Measurements from ENCODE around the gene CDH4. TPM values are rescaled to one million over a fixed set of nuclear protein-coding genes. Genes with fewer than 3 reads are reported as not detected.

CDH4 gene
- total and polyA plus RNA-seq, 11 donors: 0.04 to 0.54 (median 0.08) TPM; not detected in 1

DNA sequence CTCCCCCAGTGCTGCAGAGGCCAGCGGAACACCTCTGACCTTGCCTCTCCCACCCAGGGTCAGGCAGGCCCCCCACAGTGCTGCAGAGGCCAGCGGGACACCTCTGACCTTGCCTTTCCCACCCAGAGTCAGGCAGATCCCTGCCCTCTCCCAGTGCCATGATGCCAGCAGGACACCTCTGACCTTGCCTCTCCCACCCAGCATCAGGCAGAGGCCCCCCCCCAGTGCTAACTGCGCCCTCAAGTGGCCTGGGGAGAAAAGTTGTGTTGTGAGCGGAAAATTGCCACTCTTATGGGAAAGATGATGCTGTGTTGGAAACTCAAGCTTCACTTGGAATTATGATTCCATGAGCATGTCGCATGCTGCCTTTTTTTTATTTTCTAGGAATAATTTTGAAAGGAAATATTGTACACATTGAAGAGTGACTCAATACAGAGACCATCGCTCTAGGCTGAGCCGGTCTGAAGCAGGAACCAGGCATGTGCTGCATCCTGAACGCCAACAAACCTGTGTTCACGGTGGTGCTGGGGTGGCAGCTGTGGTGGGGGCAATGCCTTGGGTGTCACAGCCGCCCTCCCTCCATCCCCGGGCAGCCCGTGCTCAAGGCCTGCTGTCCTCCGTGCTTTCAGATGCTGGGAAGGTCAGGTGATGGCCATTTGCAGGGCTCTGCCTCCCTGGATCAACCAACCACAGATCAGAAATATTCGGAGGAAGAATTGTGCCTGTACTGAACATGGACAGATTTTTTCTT is 98.6 kb downstream of the CDH4 start:
- no peaks in the 10 kb centered on the region for H3K4me1 ChIP-seq
- H3K27ac ChIP-seq: no peak overlapping the region
- DNase-seq: no peak
- H3K36me3 ChIP-seq: no peaks in the 10 kb centered on the region
- no peak overlapping the region for H3K4me3 ChIP-seq
- ATAC-seq: no peak
- TF ChIP-seq POLR2A (IDR thresholded peaks at IDR 0.05): no peak
- TF ChIP-seq, protein P1, sequence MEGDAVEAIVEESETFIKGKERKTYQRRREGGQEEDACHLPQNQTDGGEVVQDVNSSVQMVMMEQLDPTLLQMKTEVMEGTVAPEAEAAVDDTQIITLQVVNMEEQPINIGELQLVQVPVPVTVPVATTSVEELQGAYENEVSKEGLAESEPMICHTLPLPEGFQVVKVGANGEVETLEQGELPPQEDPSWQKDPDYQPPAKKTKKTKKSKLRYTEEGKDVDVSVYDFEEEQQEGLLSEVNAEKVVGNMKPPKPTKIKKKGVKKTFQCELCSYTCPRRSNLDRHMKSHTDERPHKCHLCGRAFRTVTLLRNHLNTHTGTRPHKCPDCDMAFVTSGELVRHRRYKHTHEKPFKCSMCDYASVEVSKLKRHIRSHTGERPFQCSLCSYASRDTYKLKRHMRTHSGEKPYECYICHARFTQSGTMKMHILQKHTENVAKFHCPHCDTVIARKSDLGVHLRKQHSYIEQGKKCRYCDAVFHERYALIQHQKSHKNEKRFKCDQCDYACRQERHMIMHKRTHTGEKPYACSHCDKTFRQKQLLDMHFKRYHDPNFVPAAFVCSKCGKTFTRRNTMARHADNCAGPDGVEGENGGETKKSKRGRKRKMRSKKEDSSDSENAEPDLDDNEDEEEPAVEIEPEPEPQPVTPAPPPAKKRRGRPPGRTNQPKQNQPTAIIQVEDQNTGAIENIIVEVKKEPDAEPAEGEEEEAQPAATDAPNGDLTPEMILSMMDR (IDR thresholded peaks at IDR 0.05): no peak
- no peaks in the 10 kb centered on the region for H3K9me3 ChIP-seq
- intact Hi-C loops (cut with DNase I): no loop called here
- 75 to 86% (median 80%) methylated on average over 13 to 14 of the region's 14 CpGs for WGBS, 4 donors
- peaks cover 0 to 44% (median 12%) of the 10 kb centered on the region in 9 donors for H3K27me3 ChIP-seq

DNA sequence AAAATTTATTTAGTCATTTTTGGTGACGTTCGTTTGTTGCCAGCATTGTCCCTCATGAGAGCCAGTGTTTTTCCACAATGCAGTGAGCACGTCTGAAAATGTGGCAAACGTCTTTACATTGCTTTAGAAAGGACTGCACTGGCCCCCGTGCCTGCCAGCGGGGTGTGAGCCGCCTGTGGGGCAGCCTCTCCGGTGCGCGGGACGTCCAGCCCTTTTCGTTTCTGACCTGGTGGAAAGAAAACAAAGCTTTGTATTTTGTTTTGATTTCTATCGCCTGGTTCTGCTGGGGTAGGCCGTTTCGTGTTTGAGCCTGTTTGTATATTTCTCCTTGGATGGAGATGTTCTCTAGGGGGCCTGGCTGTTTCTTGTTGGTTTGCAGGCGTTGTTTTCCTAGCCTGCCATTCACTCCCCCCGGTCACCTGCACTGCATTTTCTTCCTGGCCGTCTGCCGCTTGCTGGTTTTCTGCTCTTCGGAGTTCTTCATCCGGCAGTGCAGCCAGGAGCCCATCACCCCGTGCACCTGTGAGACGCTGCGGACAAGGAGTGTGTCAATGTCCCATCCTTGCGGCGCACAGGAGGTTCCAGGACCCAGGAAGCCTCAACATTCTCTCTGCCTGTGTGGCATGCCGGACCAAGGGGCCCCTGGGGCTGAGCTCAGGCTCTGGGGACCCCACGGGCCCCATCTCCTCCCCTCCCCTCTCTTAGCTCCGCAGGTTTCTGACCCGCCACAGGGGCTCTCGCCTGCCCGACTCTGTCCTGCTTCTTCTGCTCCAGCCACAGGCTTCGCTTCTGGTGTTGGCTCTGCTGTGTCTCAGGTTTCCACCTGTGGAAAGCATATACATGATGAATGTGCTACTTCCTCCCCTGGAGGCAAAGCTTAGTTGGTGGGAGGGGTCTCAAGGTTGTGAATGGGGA is 100.5 kb downstream of the CDH4 start:
- no peaks in the 10 kb centered on the region for H3K36me3 ChIP-seq
- TF ChIP-seq, protein P1 (IDR thresholded peaks at IDR 0.05): no peak
- no peak for TF ChIP-seq POLR2A (IDR thresholded peaks at IDR 0.05)
- no peaks in the 10 kb centered on the region for H3K9me3 ChIP-seq
- no peak overlapping the region for H3K27ac ChIP-seq
- intact Hi-C loops (cut with DNase I): no loop called here
- DNase-seq (no peak), ATAC-seq (no peak)
- no peaks in the 10 kb centered on the region for H3K4me1 ChIP-seq
- peaks cover 0 to 34% (median 12%) of the 10 kb centered on the region in 9 donors for H3K27me3 ChIP-seq
- no peak overlapping the region for H3K4me3 ChIP-seq
- WGBS, 4 donors: 15 to 22% (median 21%) methylated on average over 33 of the region's 33 CpGs

DNA sequence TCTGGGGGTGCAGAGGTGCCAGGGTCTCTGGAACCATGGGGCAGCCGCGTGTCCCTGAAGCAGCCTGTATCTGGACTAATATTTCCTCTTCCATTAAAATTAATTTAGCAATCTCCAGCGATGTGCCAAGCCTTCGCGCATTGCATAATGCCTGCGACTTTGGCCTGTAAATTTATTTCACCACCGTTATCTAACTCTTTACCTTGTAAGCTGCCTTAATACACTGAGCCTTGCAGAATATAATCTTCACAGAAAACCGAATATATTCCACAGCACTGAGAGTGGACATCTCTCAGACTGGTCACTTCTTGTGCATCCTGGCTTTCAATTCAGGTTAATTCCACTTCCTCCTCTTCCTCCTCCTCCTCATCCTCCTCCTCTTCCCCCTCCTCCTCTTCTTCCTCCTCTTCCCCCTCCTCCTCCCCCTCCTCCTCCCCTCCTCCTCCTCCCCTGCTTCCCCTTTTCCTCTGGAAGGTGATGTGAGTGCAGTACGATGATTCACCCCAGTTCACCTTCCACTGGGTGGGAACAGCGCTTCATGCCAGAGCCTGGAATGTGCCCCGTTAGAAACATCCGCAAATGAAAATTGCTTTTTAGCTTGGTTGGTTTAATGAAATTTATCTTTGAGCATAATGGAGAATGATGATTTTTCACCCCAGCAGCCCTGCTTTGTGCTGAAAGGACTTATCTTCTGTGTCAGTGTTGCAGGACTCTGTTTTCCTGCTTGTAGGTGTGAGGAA is 101.4 kb downstream of the CDH4 start:
- intact Hi-C loops (cut with DNase I): no loop called here
- Histone ChIP-seq H3K4me3 (no peak overlapping the region), H3K4me1 (no peaks in the 10 kb centered on the region), H3K27ac (no peak overlapping the region), H3K9me3 (no peaks in the 10 kb centered on the region), H3K27me3 (peaks cover 0 to 40% (median 12%) of the 10 kb centered on the region in 9 donors), H3K36me3 (no peaks in the 10 kb centered on the region)
- WGBS, 4 donors: 73 to 81% (median 76%) methylated on average over 12 of the region's 12 CpGs
- DNase-seq: no peak
- no peak for TF ChIP-seq POLR2A (IDR thresholded peaks at IDR 0.05)
- TF ChIP-seq, protein P1 (IDR thresholded peaks at IDR 0.05): no peak
- no peak for ATAC-seq
